Endothelial cell (in vitro differentiated cells): ENCODE data around the gene CCDC187. TPM values are rescaled to one million over a fixed set of nuclear protein-coding genes. Genes with fewer than 3 reads are reported as not detected.
A peak's percentile ranks its signal among the peaks of the same experiment; 100 is the strongest.

Experiments
- DNase-seq: peaks from one replicate; pipeline ENCODE4 v3.0.0; 2021; ENCODE audit warnings: low spot score
- H3K27ac Mint-ChIP-seq: one replicate; pipeline ENCODE4 v1.8.0; 2021; ENCODE audit warnings: mixed read lengths, inconsistent platforms; ENCODE audit not compliant: unreplicated experiment
- H3K27me3 Mint-ChIP-seq: one replicate; pipeline ENCODE4 v1.8.0; 2021; ENCODE audit warnings: mild to moderate bottlenecking, moderate library complexity, mixed read lengths, inconsistent platforms; ENCODE audit not compliant: unreplicated experiment
- H3K36me3 Mint-ChIP-seq: one replicate; pipeline ENCODE4 v1.8.0; 2021; ENCODE audit warnings: mild to moderate bottlenecking, low read depth, mixed read lengths, inconsistent platforms; ENCODE audit not compliant: unreplicated experiment
- H3K4me1 Mint-ChIP-seq: one replicate; pipeline ENCODE4 v1.8.0; 2021; ENCODE audit warnings: mild to moderate bottlenecking, mixed read lengths, inconsistent platforms; ENCODE audit not compliant: unreplicated experiment
- H3K4me3 Mint-ChIP-seq: one replicate; pipeline ENCODE4 v1.8.0; 2021; ENCODE audit warnings: mild to moderate bottlenecking, mixed read lengths, inconsistent platforms; ENCODE audit not compliant: unreplicated experiment
- H3K9me3 Mint-ChIP-seq: one replicate; pipeline ENCODE4 v1.8.0; 2021; ENCODE audit warnings: mixed read lengths, inconsistent platforms; ENCODE audit not compliant: unreplicated experiment
- total RNA-seq: library from RNA; stranded (reverse); fragmentation: NEBNext Ultra II Directional; extraction: Animal tissue kit (Norgen Biotek cat#: 25700); gene quantifications from one replicate; pipeline ENCODE4 v1.2.1, GENCODE V29; 2021; ENCODE audit not compliant: unreplicated experiment
- TF ChIP-seq, protein P1 (sequence below): fragments of 200-600 bp; sonication (generic); IDR thresholded peaks from one replicate; pipeline ENCODE4 v1.5.0; 2021; ENCODE audit warnings: antibody characterized with exemption; ENCODE audit not compliant: unreplicated experiment

Gene CCDC187
- total RNA-seq, 1 donor from 2014 or later = 0.05 TPM

DNA sequence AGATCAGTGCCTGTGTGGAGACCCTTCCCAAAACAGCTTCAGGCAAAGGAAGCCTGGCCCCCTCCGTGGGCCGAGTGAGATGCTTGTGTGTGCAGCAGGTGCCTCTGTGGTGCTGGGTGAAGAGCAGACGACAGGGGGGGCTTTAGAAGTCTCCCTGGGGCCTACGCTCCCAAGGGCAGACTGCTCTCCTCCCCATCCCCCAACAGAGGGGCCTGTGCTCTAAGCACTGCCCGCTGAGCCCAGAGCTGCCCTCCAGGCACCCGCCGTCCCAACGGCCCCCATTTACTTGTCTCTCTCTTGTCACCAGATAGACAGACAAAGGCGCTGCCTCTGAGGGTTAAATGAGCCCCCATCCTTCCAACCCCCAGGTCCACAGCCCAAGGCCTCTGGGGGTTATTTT is 96.3 kb downstream of the CCDC187 start:
- TF ChIP-seq, protein P1, sequence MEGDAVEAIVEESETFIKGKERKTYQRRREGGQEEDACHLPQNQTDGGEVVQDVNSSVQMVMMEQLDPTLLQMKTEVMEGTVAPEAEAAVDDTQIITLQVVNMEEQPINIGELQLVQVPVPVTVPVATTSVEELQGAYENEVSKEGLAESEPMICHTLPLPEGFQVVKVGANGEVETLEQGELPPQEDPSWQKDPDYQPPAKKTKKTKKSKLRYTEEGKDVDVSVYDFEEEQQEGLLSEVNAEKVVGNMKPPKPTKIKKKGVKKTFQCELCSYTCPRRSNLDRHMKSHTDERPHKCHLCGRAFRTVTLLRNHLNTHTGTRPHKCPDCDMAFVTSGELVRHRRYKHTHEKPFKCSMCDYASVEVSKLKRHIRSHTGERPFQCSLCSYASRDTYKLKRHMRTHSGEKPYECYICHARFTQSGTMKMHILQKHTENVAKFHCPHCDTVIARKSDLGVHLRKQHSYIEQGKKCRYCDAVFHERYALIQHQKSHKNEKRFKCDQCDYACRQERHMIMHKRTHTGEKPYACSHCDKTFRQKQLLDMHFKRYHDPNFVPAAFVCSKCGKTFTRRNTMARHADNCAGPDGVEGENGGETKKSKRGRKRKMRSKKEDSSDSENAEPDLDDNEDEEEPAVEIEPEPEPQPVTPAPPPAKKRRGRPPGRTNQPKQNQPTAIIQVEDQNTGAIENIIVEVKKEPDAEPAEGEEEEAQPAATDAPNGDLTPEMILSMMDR = no peak
- no peak for DNase-seq
- H3K27me3 Mint-ChIP-seq = peaks cover 19% of the 10 kb centered on the region
- H3K4me1 Mint-ChIP-seq = no peaks in the 10 kb centered on the region
- H3K27ac Mint-ChIP-seq = no peak overlapping the region
- peaks cover 18% of the 10 kb centered on the region for H3K36me3 Mint-ChIP-seq
- no peaks in the 10 kb centered on the region for H3K9me3 Mint-ChIP-seq
- no peak overlapping the region for H3K4me3 Mint-ChIP-seq

DNA sequence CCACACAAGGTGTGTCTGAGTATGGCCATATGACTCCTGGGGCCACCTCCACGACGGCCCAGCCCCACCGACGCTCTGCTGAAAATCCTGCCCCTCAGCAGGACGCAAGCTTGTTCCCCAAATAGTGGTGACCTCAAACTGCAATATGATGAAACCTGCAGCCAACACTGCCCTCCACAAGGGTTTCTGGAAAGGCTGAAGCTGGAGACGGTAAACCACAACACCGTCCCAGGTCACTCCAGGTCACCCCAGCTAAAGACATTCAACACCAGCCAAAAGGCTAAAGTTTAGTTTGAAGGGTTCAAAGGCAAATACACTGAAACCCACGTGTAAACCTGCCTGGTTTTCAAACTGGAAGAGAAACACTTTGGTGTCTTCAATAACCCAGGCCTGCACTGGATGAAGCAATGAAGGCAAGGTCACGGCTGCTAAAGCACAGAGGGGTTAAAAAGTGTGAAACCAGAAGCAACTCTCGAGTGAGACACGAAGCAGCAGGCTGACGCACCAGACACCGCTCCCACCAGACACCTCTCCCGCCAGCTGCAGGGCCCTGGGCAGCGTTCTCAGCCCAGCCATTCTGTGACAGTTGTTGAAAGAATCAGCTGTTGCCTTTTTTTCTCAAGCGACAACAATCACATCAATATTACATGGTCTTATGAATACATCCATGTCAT is 97.2 kb downstream of the CCDC187 start:
- Mint-ChIP-seq H3K27ac (no peak overlapping the region), H3K4me1 (no peaks in the 10 kb centered on the region), H3K27me3 (peaks cover 19% of the 10 kb centered on the region), H3K36me3 (peaks cover 13% of the 10 kb centered on the region), H3K4me3 (peak overlapping the region; percentile 13), H3K9me3 (no peaks in the 10 kb centered on the region)
- DNase-seq = no peak
- TF ChIP-seq, protein P1 = no peak

DNA sequence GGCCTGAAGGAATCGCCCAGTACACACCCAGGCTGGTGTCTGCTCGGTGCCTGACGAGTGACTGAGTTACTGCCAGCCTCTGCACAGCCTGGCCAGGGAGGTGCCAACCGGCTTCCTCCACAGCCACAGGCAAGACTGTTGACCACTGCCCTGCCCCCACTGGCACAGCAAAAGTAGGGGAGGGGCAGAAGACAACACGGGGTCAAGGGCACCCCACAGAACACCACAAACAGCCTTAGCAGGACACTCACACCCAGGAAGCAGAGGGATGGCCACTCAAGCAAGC is 98.2 kb downstream of the CCDC187 start:
- TF ChIP-seq, protein P1 = no peak
- no peak overlapping the region for H3K27ac Mint-ChIP-seq
- peaks cover 13% of the 10 kb centered on the region for H3K36me3 Mint-ChIP-seq
- H3K4me1 Mint-ChIP-seq = no peaks in the 10 kb centered on the region
- no peak overlapping the region for H3K4me3 Mint-ChIP-seq
- no peaks in the 10 kb centered on the region for H3K9me3 Mint-ChIP-seq
- H3K27me3 Mint-ChIP-seq = peaks cover 22% of the 10 kb centered on the region
- DNase-seq = no peak

GRCh38 chr9:136204838-136205706 is 98.8 kb downstream of the CCDC187 start, which contains the start of gene LHX3:
TSS of gene LHX3 (minus strand) at chr9:136205128. CDS start at chr9:136205012, 116 bp downstream.
- H3K4me3 Mint-ChIP-seq = no peak within 1 kb of the TSS
- no peak within 1 kb of the TSS for H3K27ac Mint-ChIP-seq
- H3K36me3 Mint-ChIP-seq = peaks cover 13% of the 10 kb centered on the region
- TF ChIP-seq, protein P1 = no peak
- peak; percentile 68 for DNase-seq
- no peaks in the 10 kb centered on the region for H3K9me3 Mint-ChIP-seq
- H3K4me1 Mint-ChIP-seq = no peaks in the 10 kb centered on the region
- H3K27me3 Mint-ChIP-seq = peaks cover 21% of the 10 kb centered on the region
